ENCODE results near the gene WWOX.

- TF ChIP-seq POLR2A (IDR thresholded peaks at IDR 0.05; ENCODE audit: low read length): no peak
- TF ChIP-seq GATA1 (IDR thresholded peaks at IDR 0.05; ENCODE audit: low read depth, low read length): no peak
Observed at GRCh38 chr16:78292086-78292843, 192.8 kb downstream of the WWOX start.
